SK-N-SH (cell line): Measurements from ENCODE around the gene MZF1. TPM values are rescaled to one million over a fixed set of nuclear protein-coding genes. Genes with fewer than 3 reads are reported as not detected.

Experiments
- CTCF ChIA-PET: fragments of 300-600, 350-600 bp; formaldehyde crosslinking; extraction: SDS; loops from one replicate; lab custom pipeline; 2021; lab: Yijun Ruan, JAX
- POLR2A ChIA-PET: fragments of 350-600 bp; sonication (Branson Sonifier 250); formaldehyde crosslinking; extraction: SDS; loops from one replicate; lab custom pipeline; 2020; ENCODE audit warnings: antibody characterized with exemption, inconsistent platforms; lab: Yijun Ruan, JAX
- DNase-seq: peaks from one replicate; pipeline ENCODE4 v3.0.0; 2012
- H2AFZ ChIP-seq: fragments of 200-600 bp; sonication (generic); 2 replicates; pipeline ENCODE4 v1.8.1; 2016; ENCODE audit warnings: antibody characterized with exemption, mild to moderate bottlenecking, low read depth
- H3F3A ChIP-seq: fragments of 200-600 bp; sonication (generic); replicated peaks from 2 replicates; pipeline ENCODE3; 2016; ENCODE audit warnings: antibody characterized with exemption, mild to moderate bottlenecking; ENCODE audit not compliant: insufficient read depth
- H3K27ac ChIP-seq, 2 experiments: fragments of 200-500 bp in 1 of 2; fragments of 200-600 bp in 1 of 2; sonication (Bioruptor generic) in 1 of 2; sonication (generic), shearing (Covaris generic) in 1 of 2; 2 replicates each; pipeline versions ENCODE4 v1.5.1 to v1.6.1; 2014 to 2016; ENCODE audit warnings: low read depth in 2 of 2, inconsistent platforms in 1 of 2, low read length in 1 of 2, mild to moderate bottlenecking in 1 of 2, mixed read lengths in 1 of 2
- H3K27me3 ChIP-seq: fragments of 200-600 bp; sonication (generic), shearing (Covaris generic); 2 replicates; pipeline ENCODE4 v1.6.1; 2016; ENCODE audit warnings: mixed run types; ENCODE audit not compliant: insufficient read depth
- H3K36me3 ChIP-seq, 2 experiments: fragments of 200-500 bp in 1 of 2; fragments of 200-600 bp in 1 of 2; sonication (Bioruptor generic) in 1 of 2; sonication (generic) in 1 of 2; replicated peaks in 1 of 2; 2 replicates each; pipeline versions ENCODE3 to v1.5.1; 2014 to 2016; ENCODE audit warnings: low read length in 1 of 2, mild to moderate bottlenecking in 1 of 2; ENCODE audit not compliant: insufficient read depth in 2 of 2, control insufficient read depth in 1 of 2
- H3K4me1 ChIP-seq, 2 experiments: fragments of 200-500 bp in 1 of 2; fragments of 200-600 bp in 1 of 2; sonication (Bioruptor generic) in 1 of 2; sonication (generic), shearing (Covaris generic) in 1 of 2; 2 replicates each; pipeline versions ENCODE4 v1.5.1 to v1.6.1; 2014 to 2016; ENCODE audit warnings: low read depth in 1 of 2, low read length in 1 of 2, mixed run types in 1 of 2; ENCODE audit not compliant: insufficient read depth in 2 of 2, control insufficient read depth in 1 of 2
- H3K4me2 ChIP-seq: fragments of 200-600 bp; sonication (generic), shearing (Covaris generic); 2 replicates; pipeline ENCODE4 v1.6.1; 2017; ENCODE audit warnings: mixed run types
- H3K4me3 ChIP-seq, 2 experiments: fragments of 200-500 bp in 1 of 2; fragments of 200-600 bp in 1 of 2; sonication (Bioruptor generic) in 1 of 2; sonication (generic), shearing (Covaris generic) in 1 of 2; 2 replicates each; pipeline versions ENCODE4 v1.5.1 to v1.8.1; 2014 to 2016; ENCODE audit warnings: low read depth in 2 of 2, inconsistent platforms in 1 of 2, low read length in 1 of 2, mild to moderate bottlenecking in 1 of 2, mixed read lengths in 1 of 2, moderate library complexity in 1 of 2
- H3K79me2 ChIP-seq: fragments of 200-600 bp; sonication (generic); 2 replicates; pipeline ENCODE4 v1.8.1; 2017; ENCODE audit warnings: mild to moderate bottlenecking; ENCODE audit not compliant: insufficient read depth
- H3K9ac ChIP-seq: fragments of 200-600 bp; sonication (generic); 2 replicates; pipeline ENCODE4 v1.6.1; 2017; ENCODE audit warnings: mixed run types
- H3K9me2 ChIP-seq: fragments of 200-600 bp; sonication (generic); 2 replicates; pipeline ENCODE4 v1.6.1; 2017; ENCODE audit warnings: mixed run types
- H3K9me3 ChIP-seq: fragments of 200-600 bp; sonication (generic); 2 replicates; pipeline ENCODE4 v1.6.1; 2017; ENCODE audit warnings: mixed run types, mild to moderate bottlenecking, moderate library complexity
- H4K20me1 ChIP-seq: fragments of 200-600 bp; sonication (generic); 2 replicates; pipeline ENCODE4 v1.6.1; 2017; ENCODE audit warnings: mild to moderate bottlenecking, mixed run types; ENCODE audit not compliant: insufficient read depth
- CHD2 ChIP-seq: fragments of 150-350 bp; IDR thresholded peaks from 2 replicates; pipeline ENCODE4 v1.6.1; 2018; ENCODE audit warnings: low read length; ENCODE audit not compliant: partially characterized antibody
- ELF1 ChIP-seq: IDR thresholded peaks from 2 replicates; pipeline ENCODE4 v1.4.0; 2012
- EZH2phosphoT487 ChIP-seq: fragments of 200-600 bp; sonication (generic); IDR thresholded peaks from 2 replicates; pipeline ENCODE4 v1.6.1; 2017; ENCODE audit warnings: low read depth, mixed run types, mild to moderate bottlenecking, antibody characterized with exemption, moderate library complexity, borderline replicate concordance
- FOSL2 ChIP-seq: IDR thresholded peaks from 2 replicates; pipeline ENCODE4 v1.4.0; 2012; ENCODE audit warnings: low read depth, mild to moderate bottlenecking, moderate library complexity, borderline replicate concordance
- GABPA ChIP-seq: IDR thresholded peaks from 2 replicates; pipeline ENCODE4 v1.4.0; 2012; ENCODE audit warnings: low read depth, mild to moderate bottlenecking
- IRF3 ChIP-seq: fragments of 150-350 bp; IDR thresholded peaks from 2 replicates; pipeline ENCODE4 v1.6.1; 2016; ENCODE audit warnings: mild to moderate bottlenecking, low read depth, low read length
- MXI1 ChIP-seq: IDR thresholded peaks from 2 replicates; pipeline ENCODE4 v1.6.1; 2012; ENCODE audit warnings: mild to moderate bottlenecking, low read depth, low read length, improper control_type of control experiment
- NRF1 ChIP-seq: IDR thresholded peaks from 2 replicates; pipeline ENCODE4 v1.6.1; 2012; ENCODE audit warnings: low read depth, mild to moderate bottlenecking, low read length
- PBX3 ChIP-seq: IDR thresholded peaks from 2 replicates; pipeline ENCODE4; 2012
- POLR2AphosphoS5 ChIP-seq: IDR thresholded peaks from 2 replicates; pipeline ENCODE4 v1.6.1; 2012; ENCODE audit warnings: low read depth, low read length
- RFX5 ChIP-seq: IDR thresholded peaks from 2 replicates; pipeline ENCODE4 v1.6.1; 2012; ENCODE audit warnings: mild to moderate bottlenecking, improper control_type of control experiment, low read length
- RXRA ChIP-seq: IDR thresholded peaks from 2 replicates; pipeline ENCODE4 v1.4.0; 2012; ENCODE audit warnings: low read depth, mild to moderate bottlenecking, borderline replicate concordance
- SMC3 ChIP-seq: IDR thresholded peaks from 2 replicates; pipeline ENCODE4 v1.6.1; 2012; ENCODE audit warnings: low read depth, low read length, improper control_type of control experiment
- USF2 ChIP-seq: fragments of 150-350 bp; IDR thresholded peaks from 2 replicates; pipeline ENCODE4 v1.6.1; 2017; ENCODE audit warnings: antibody characterized with exemption, low read length, low read depth, borderline replicate concordance
- YY1 ChIP-seq: IDR thresholded peaks from 2 replicates; pipeline ENCODE4 v1.4.0; 2012; ENCODE audit warnings: low read depth, mild to moderate bottlenecking
- ZBTB33 ChIP-seq: IDR thresholded peaks from 2 replicates; pipeline ENCODE4 v1.4.0; 2012; ENCODE audit warnings: low read depth, borderline replicate concordance
- WGBS: methylation state at CpG from one replicate; pipeline ENCODE4 v1.1.6; 2017; ENCODE audit warnings: low lambda C conversion rate; 5-methylcytosine and 5-hydroxymethylcytosine counted together
- polyA plus RNA-seq, 3 experiments: library from polyadenylated mRNA; depleted of rRNA; stranded (reverse); fragments of >200 nt; gene quantifications; 2 replicates each; pipeline ENCODE4 v1.2.3, GENCODE V29; 2012

Gene MZF1
- 31.8 and 38.4 TPM in 2 replicates for polyA plus RNA-seq (2012; rRNA removed)
- 7.0 and 10.2 TPM in 2 replicates for polyA plus RNA-seq (2012; cell fraction: cytosol; rRNA removed)
- 308 and 351 TPM in 2 replicates for polyA plus RNA-seq (2012; cell fraction: nucleus; rRNA removed)

- under 1% methylated on average over 68 of the region's 75 CpGs for WGBS
- POLR2A ChIA-PET = interaction anchor here (1.3 to 2.3 kb wide), 4 partner anchors 9 to 53 kb away, joined by 3 to 15 read pairs (median 8); partner anchors contain the start of genes UBE2M and ZBTB45
Observed at GRCh38 chr19:58572818-58573657, at the start of gene MZF1. MZF1 (minus strand) TSS chr19:58573335; CDS start chr19:58571389, 1,946 bp downstream.

More at GRCh38 chr19:58572818-58573657, at the start of gene MZF1:
- Histone ChIP-seq H3K4me1 (peaks cover 4 to 22% of the 10 kb centered on the region in 2 experiments; a peak in 2 of 4 replicates), H3K9ac (peak within 1 kb of the TSS; percentile 89), H3K4me3 (peak within 1 kb of the TSS; percentile 64 to 79), H3K36me3 (peaks cover 0 to 28% of the 10 kb centered on the region in 2 experiments), H4K20me1 (no peaks in the 10 kb centered on the region), H3K9me2 (no peaks in the 10 kb centered on the region), H2AFZ (peak within 1 kb of the TSS; percentile 32; the same call in 1 of the 2 replicates), H3K27ac (peak within 1 kb of the TSS; percentile 97), H3K4me2 (peak within 1 kb of the TSS; percentile 93), H3K9me3 (no peaks in the 10 kb centered on the region), H3K27me3 (no peaks in the 10 kb centered on the region), H3F3A (peaks cover 17% of the 10 kb centered on the region), H3K79me2 (peaks cover 33% of the 10 kb centered on the region)
- peak; percentile 94 for DNase-seq
- CTCF ChIA-PET = interaction anchor here (1.0 kb wide), 2 partner anchors 53 to 54 kb away, joined by 6 to 7 read pairs; partner anchors contain the start of gene ZBTB45
- TF ChIP-seq EZH2phosphoT487 (no peak), FOSL2 (no peak), ZBTB33 (no peak), MXI1 (peak; percentile 92), ELF1 (peak; percentile 84), SMC3 (no peak), GABPA (peak; percentile 79), YY1 (peak; percentile 65; the same call in 1 of the 2 replicates), USF2 (no peak), IRF3 (0 out of 2 replicates have a peak, but pooled peaks have one; percentile 35), CHD2 (peak; percentile 84), NRF1 (peak; percentile 68), POLR2AphosphoS5 (peak; percentile 40), RXRA (no peak), PBX3 (peak; percentile 99), RFX5 (0 out of 2 replicates have a peak, but pooled peaks have one; percentile 53)
